Cardiac fibroblast (primary cell): ENCODE data around the gene MAGI2.

Experiments
- DNase-seq, 2 donors: peaks; one replicate each; pipeline versions ENCODE4 v3.0.0 to v3.0.0-alpha.2; 2010; ENCODE audit warnings: low read depth in 2 of 2
- H3K4me3 ChIP-seq, 2 donors: replicated peaks in 1 of 2; 1 replicate in 1 of 2; 2 replicates in 1 of 2; pipeline ENCODE4 v1.5.1; 2011; ENCODE audit warnings: low read depth in 2 of 2, low read length in 2 of 2, mild to moderate bottlenecking in 2 of 2, moderate library complexity in 1 of 2
- TF ChIP-seq, protein P1 (sequence below): IDR thresholded peaks from one replicate; pipeline ENCODE4 v1.5.1; 2011; ENCODE audit warnings: low read depth, mild to moderate bottlenecking, low read length, inconsistent platforms

Gene MAGI2

DNA sequence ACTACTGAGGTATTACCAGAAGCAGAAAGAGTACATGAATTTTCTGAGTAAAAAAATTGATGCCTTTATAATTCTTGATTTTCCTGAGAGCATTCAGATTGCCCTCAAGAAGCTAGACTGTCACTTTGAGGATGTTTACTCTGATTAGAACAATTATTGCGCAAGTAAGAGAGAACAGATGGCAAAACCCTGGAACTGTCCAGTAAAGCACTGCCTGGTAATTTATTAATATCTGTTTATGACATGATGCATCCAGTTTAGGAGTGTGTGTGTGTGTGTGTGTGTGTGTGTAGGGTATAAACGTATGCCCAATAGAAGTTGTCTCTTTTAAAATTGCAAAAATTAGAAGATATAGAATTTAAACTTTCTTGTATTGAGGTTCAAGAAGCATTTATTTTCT is 1275.1 kb downstream of the MAGI2 start:
- TF ChIP-seq, protein P1, sequence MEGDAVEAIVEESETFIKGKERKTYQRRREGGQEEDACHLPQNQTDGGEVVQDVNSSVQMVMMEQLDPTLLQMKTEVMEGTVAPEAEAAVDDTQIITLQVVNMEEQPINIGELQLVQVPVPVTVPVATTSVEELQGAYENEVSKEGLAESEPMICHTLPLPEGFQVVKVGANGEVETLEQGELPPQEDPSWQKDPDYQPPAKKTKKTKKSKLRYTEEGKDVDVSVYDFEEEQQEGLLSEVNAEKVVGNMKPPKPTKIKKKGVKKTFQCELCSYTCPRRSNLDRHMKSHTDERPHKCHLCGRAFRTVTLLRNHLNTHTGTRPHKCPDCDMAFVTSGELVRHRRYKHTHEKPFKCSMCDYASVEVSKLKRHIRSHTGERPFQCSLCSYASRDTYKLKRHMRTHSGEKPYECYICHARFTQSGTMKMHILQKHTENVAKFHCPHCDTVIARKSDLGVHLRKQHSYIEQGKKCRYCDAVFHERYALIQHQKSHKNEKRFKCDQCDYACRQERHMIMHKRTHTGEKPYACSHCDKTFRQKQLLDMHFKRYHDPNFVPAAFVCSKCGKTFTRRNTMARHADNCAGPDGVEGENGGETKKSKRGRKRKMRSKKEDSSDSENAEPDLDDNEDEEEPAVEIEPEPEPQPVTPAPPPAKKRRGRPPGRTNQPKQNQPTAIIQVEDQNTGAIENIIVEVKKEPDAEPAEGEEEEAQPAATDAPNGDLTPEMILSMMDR: no peak
- no peak overlapping the region for H3K4me3 ChIP-seq
- peak; percentile 6 to 27 for DNase-seq

DNA sequence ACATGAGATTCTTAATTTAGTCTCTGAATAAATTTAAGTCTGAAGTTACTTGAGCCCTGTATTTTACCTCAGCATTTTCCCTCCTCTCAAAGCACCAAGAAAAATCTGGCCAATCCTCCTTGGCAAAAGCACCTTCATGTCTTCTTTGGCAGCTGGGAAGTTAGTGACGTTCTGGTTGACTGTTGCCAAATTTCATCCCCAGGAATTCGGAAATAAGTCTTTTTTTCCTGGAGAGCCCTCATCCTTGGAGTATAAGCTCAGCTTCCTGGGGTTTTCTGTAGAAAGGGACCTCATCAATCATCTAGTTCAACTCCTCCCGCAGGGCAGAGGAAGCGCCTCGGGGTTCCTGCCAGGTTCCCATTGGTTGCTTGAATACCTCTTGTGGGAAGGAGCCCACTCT is 1277.3 kb downstream of the MAGI2 start:
- TF ChIP-seq, protein P1: no peak
- DNase-seq: peak; percentile 7 to 65
- no peak overlapping the region for H3K4me3 ChIP-seq

DNA sequence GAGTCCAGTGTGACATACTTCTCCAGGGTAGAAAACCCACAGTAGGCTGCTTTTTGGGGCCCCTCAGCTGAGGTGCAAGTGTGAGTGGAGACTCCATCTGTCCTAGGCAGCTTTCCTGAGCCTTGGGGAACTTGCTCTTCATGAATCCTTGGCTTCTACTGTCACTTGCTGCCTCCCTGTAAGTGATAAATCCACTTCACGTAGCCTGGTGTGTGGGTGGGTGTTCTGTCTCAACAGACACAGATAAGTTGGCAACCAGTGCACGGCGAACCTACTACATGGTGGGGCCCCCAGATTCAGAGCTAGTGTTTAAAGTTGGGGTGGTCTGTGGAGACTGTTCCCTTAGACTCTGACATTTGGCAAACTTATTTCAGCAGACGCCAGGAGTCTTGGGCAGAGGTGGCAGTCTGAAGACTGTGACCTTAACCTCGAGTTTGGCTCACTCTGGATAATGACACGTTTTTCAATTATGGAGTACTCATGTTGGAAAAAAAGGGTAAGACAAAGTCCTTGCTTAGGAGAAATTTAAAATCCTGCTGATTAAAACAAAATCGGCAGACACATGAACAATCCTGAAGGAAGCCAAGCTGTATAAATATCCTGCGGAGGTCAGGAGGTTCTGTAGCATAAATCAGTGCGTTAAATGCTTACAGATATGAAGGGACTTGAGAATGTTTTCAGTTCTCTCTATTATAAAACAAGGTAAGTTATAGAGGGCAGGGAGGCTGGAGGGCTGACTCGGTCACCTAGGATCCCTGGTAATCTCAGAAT is 1278.0 kb downstream of the MAGI2 start:
- no peak for DNase-seq
- H3K4me3 ChIP-seq: no peak overlapping the region
- TF ChIP-seq, protein P1: no peak

DNA sequence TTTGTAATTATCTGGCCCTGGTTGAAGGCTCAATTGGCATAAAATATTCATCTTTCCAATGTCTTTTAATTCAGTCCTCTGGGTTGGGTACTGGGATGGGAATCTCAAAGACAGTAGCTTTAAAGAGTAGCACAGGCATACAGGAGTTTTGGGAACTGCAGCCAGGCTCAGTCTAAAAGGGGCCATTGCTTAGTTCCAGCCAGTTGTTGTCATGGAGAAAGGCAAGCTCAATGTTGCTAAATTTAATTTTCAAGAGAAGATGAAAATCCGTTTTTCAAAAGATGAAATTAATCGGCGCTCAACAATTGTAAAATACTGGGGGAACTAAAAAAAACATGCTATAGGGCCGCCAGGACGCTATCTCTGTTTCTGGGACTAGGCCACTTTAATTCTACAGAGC is 1279.8 kb downstream of the MAGI2 start:
- no peak overlapping the region for H3K4me3 ChIP-seq
- no peak for DNase-seq
- TF ChIP-seq, protein P1: no peak

DNA sequence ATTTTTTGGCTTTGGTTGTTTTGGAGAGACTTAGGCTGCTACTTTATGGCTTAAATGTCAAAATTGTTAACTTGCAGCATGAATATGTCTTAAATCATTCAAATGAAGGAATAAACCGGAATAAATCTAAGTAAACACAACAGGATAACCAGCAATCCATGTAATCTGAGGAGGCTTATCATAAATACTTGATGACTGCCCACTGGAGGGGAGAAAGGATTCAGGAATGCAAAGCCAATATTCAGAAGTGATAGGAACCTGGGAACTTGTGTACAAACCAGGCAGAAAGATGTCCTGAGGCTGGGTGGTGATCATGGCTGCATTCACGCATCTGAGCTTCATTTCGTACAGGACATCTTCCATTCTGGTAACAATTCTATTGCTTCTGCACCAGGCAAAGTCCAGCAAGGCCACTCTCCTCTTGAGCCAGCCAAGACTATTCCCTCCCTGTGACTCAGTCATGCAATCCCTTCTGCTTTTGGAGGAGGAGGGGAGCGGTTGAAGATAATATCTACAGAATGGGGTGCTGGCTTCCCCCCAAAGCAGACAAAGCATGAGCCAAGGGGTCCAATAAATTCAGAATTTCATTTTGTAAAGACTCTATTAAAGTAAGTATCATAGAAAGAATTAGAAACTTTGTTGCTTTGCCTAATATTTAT is 1280.4 kb downstream of the MAGI2 start:
- no peak overlapping the region for H3K4me3 ChIP-seq
- no peak for DNase-seq
- TF ChIP-seq, protein P1: no peak

DNA sequence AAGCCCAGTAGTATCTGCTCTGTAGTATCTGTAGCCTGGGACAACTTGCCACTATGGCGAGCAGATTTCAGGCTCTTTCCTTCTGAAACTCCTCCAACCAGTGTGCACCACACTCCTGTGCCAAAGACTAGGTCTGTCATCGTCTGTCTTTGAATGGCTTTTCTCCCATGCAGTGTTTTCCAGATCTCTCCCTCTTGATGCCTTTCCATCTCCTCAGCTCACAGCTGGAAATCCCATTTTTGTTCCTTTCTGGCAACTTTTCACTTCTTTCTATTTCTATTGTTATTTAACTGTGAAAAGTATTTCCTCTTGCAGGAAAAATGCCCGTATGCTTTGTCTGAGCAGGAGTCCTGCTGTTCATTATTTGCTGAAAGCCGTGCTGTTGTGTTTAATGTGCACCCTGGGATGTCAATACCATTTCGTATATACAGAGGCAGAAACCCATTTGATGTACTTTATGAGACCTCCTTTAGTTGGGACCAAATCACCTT is 1281.2 kb downstream of the MAGI2 start:
- no peak overlapping the region for H3K4me3 ChIP-seq
- TF ChIP-seq, protein P1: no peak
- DNase-seq: no peak
